SU-DHL-6 (cell line): Measurements from ENCODE around the gene NUDT19.

ENCODE experiments used
- H2AFZ ChIP-seq: fragments of 200-600 bp; sonication (generic); 2 replicates; pipeline ENCODE4 v1.6.1; 2014; ENCODE audit warnings: low read depth, mild to moderate bottlenecking, moderate library complexity, mixed read lengths, antibody characterized with exemption, low read length; ENCODE audit not compliant: severe bottlenecking
- H3F3A ChIP-seq: fragments of 200-600 bp; shearing (Covaris generic); 2 replicates; pipeline ENCODE4 v1.6.0; 2016; ENCODE audit warnings: antibody characterized with exemption, mild to moderate bottlenecking; ENCODE audit not compliant: insufficient read depth
- H3K27ac ChIP-seq: fragments of 200-600 bp; sonication (generic); 2 replicates; pipeline ENCODE4 v1.5.1; 2016; ENCODE audit warnings: low read depth, mild to moderate bottlenecking, low read length, moderate library complexity, mixed read lengths
- H3K27me3 ChIP-seq: fragments of 200-600 bp; sonication (generic), shearing (Covaris generic); 2 replicates; pipeline ENCODE4 v1.6.0; 2014; ENCODE audit warnings: mild to moderate bottlenecking, low read length
- H3K36me3 ChIP-seq: fragments of 200-600 bp; sonication (generic); 2 replicates; pipeline ENCODE4 v1.6.1; 2014; ENCODE audit warnings: mild to moderate bottlenecking, low read length, mixed read lengths
- H3K4me2 ChIP-seq: fragments of 300-600, 200-600 bp; shearing (Covaris generic), sonication (generic); 2 replicates; pipeline ENCODE4 v1.6.0; 2014; ENCODE audit warnings: low read length, low read depth, mild to moderate bottlenecking; ENCODE audit not compliant: poor library complexity, severe bottlenecking
- H3K4me3 ChIP-seq: fragments of 200-600 bp; sonication (generic); 2 replicates; pipeline ENCODE4 v1.5.1; 2014; ENCODE audit warnings: antibody characterized with exemption, low read length, mild to moderate bottlenecking, mixed read lengths; ENCODE audit not compliant: insufficient read depth, poor library complexity, severe bottlenecking
- H3K79me2 ChIP-seq: fragments of 200-600 bp; sonication (generic); 2 replicates; pipeline ENCODE4 v1.6.1; 2014; ENCODE audit warnings: mild to moderate bottlenecking, low read length, moderate library complexity; ENCODE audit not compliant: insufficient read depth
- H3K9ac ChIP-seq: fragments of 200-600 bp; sonication (generic); 2 replicates; pipeline ENCODE4 v1.7.0; 2014; ENCODE audit warnings: mild to moderate bottlenecking, low read length
- H3K9me2 ChIP-seq: fragments of 200-600 bp; sonication (generic); replicated peaks from 2 replicates; pipeline ENCODE4 v1.6.1; 2014; ENCODE audit warnings: low read length; ENCODE audit not compliant: insufficient read depth
- H3K9me3 ChIP-seq: fragments of 200-600 bp; sonication (generic); 2 replicates; pipeline ENCODE4 v1.6.1; 2014; ENCODE audit warnings: low read length, mixed read lengths; ENCODE audit not compliant: insufficient read depth
- H4K20me1 ChIP-seq: fragments of 200-600 bp; sonication (generic); 2 replicates; pipeline ENCODE4 v1.6.1; 2014; ENCODE audit warnings: low read depth, mild to moderate bottlenecking, antibody characterized with exemption, low read length, moderate library complexity, mixed read lengths
- CTCF ChIP-seq: fragments of 200-600 bp; sonication (generic); IDR thresholded peaks from one replicate; pipeline ENCODE4 v1.5.1; 2017; ENCODE audit warnings: antibody characterized with exemption, mild to moderate bottlenecking, low read length, moderate library complexity; ENCODE audit not compliant: insufficient read depth, poor library complexity, severe bottlenecking
- EZH2phosphoT487 ChIP-seq: fragments of 200-600 bp; sonication (generic), shearing (Covaris generic); conservative IDR thresholded peaks from 2 replicates; pipeline ENCODE4 v1.6.1; 2018; ENCODE audit warnings: mild to moderate bottlenecking, antibody characterized with exemption, low read length, moderate library complexity, mixed read lengths

NUDT19 gene

DNA sequence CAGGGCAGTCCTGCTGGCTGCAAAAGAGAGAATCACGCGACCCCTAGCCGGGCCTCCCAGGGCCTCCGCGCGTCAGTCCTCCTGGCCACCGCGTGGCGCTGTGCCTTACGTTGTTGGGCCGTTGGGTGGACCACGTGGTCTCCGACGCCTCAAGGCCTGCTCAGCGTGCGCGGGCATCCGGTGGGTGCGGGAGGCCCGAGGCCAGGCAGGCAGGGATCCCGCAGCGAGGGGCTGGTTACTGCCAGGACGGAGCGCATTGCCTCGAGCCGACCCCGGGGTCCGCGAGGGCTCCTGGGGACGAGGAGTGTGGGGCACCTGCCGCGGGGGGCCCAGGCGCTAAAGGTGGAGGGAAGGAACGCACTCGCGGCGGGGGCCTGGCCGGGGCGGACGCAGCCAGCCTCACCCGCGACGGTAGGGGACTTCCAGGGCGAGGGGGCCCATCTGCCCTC, 28.0 kb downstream of the NUDT19 start, which contains the start of gene TDRD12:
Gene TDRD12 (plus strand): TSS at position 157 of the 449 bp plus-strand sequence. CDS start 306 bp downstream, outside the sequence.
- TF ChIP-seq EZH2phosphoT487, result no peak
- TF ChIP-seq CTCF, result no peak
- Histone ChIP-seq H4K20me1 (no peaks in the 10 kb centered on the region), H3K4me2 (no peak within 1 kb of the TSS), H3F3A (no peaks in the 10 kb centered on the region), H2AFZ (no peak within 1 kb of the TSS), H3K36me3 (no peaks in the 10 kb centered on the region), H3K79me2 (no peaks in the 10 kb centered on the region), H3K27ac (no peak within 1 kb of the TSS), H3K27me3 (no peaks in the 10 kb centered on the region), H3K9me2 (no peaks in the 10 kb centered on the region), H3K9ac (no peak within 1 kb of the TSS), H3K9me3 (no peaks in the 10 kb centered on the region), H3K4me3 (no peak within 1 kb of the TSS)

DNA sequence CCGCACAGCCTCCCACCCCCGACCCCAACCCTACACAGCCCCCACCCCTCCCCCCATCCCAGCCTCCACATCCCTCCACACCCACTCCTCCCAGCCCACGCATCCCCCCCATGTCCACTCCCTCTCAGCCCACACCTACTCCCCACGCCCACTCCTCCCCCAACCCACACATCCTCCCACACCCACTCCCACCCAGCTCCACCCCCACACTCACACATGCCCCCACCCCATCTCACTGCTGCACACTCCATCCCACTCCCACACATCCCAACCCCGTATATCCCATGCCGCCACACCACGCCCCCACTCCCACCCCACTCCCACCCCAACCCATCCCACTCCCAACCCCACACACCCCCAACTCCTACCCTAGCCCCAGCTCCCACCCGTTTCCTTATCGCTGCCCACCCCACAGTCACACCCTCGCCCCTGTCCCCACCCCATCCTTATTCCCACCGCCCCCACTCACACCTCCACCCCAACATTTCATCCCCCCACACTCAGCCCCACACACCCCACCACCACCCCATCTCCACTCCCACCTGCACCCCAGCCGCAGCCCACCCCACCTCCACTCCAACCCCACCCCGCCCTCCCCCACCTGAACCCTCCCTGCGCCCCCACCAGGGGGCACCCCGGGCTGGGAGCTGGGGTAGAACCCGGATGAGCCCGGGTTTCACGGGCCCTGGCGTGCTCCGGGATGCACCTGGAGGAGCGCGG, 28.8 kb downstream of the NUDT19 start:
- no peaks in the 10 kb centered on the region for H3K27me3 ChIP-seq
- no peak overlapping the region for H3K4me3 ChIP-seq
- H3K9me2 ChIP-seq, result no peaks in the 10 kb centered on the region
- H3K9ac ChIP-seq, result no peak overlapping the region
- H3K36me3 ChIP-seq, result no peaks in the 10 kb centered on the region
- no peaks in the 10 kb centered on the region for H3K79me2 ChIP-seq
- H3K9me3 ChIP-seq, result no peaks in the 10 kb centered on the region
- H2AFZ ChIP-seq, result no peak overlapping the region
- H3K27ac ChIP-seq, result no peak overlapping the region
- no peak overlapping the region for H3K4me2 ChIP-seq
- no peaks in the 10 kb centered on the region for H4K20me1 ChIP-seq
- TF ChIP-seq CTCF (no peak), EZH2phosphoT487 (no peak)
- H3F3A ChIP-seq, result no peaks in the 10 kb centered on the region

DNA sequence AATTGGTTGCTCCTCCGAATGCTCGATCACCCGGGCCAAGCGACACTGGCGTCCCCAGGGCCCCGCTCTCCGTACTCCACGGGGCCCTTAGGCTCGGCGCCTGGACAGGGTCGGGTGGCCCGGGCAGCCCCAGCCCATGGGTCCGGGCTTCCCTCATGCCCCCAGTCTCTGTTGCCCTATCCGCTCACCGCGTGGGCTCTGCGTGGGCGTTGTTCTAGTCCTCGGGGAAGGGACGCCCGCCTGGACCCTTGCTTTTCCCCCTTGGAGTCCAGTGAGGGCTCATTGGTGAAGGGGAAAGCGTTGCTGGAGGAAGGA, 29.3 kb downstream of the NUDT19 start:
- Histone ChIP-seq H4K20me1 (no peaks in the 10 kb centered on the region), H3K9ac (no peak overlapping the region), H3K27me3 (no peaks in the 10 kb centered on the region), H2AFZ (no peak overlapping the region), H3K9me2 (no peaks in the 10 kb centered on the region), H3F3A (no peaks in the 10 kb centered on the region), H3K79me2 (no peaks in the 10 kb centered on the region), H3K4me2 (no peak overlapping the region), H3K36me3 (no peaks in the 10 kb centered on the region), H3K27ac (no peak overlapping the region), H3K9me3 (no peaks in the 10 kb centered on the region), H3K4me3 (no peak overlapping the region)
- TF ChIP-seq CTCF (no peak), EZH2phosphoT487 (no peak)
